ES-I3 (cell line): ENCODE measurements around the gene HADHA.
"Not testable (repeated sequence)": the region's sequence is repeated elsewhere in the genome, so short reads cannot be mapped to it uniquely, and the experiment has no call there.

Experiments used
- H3K36me3 ChIP-seq: 2 replicates; pipeline ENCODE4 v1.6.1; 2013; ENCODE audit warnings: mild to moderate bottlenecking, low read length, control low read depth, moderate library complexity; ENCODE audit not compliant: insufficient read depth
- H3K4me1 ChIP-seq: 2 replicates; pipeline ENCODE4 v1.6.1; 2013; ENCODE audit warnings: mild to moderate bottlenecking, control low read depth, low read length; ENCODE audit not compliant: insufficient read depth
- H3K9ac ChIP-seq: 2 replicates; pipeline ENCODE4 v1.6.1; 2013; ENCODE audit warnings: low read depth, mild to moderate bottlenecking, low read length, moderate library complexity
- H3K9me3 ChIP-seq: 2 replicates; pipeline ENCODE4 v1.6.1; 2013; ENCODE audit warnings: mild to moderate bottlenecking, low read length, moderate library complexity; ENCODE audit not compliant: control insufficient read depth, insufficient read depth

The HADHA gene

DNA sequence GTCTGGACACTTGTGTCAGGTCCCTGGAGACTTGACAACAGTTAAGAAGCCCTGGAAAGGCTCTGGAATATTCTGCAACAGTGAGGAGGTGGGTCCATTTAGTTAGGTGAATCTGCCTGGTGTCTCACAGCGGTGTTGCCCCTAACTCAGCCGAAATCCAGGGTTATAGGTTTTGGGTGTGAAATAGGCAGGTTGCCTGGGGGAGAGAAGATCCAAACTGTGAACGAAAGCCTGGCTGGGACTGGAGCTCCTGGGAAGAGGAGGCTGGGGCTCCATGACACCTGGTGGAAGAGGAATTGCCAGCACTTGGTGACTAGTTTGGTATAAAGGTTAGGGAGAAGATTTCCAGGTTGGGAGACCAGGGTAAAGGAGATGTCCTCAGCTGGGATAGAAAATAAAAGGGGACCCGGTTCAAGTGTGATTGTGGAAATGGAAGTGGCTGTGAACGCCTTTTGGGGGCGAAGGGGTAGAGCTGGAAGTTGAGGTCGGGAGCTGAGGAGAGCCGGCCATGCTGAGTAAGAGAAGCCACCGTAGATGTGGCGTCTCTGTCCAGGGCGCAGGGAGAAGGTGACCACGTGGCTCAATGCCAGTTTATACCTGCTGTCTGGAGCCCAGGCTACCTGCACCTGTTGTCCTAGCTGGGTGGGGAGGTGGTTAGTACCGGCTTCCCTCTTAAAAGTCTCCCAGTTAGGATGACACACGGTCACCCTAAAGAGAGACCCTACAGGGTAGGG is 74.6 kb downstream of the HADHA start:
- Histone ChIP-seq H3K36me3 (no peaks in the 10 kb centered on the region), H3K4me1 (peaks cover 7% of the 10 kb centered on the region; the same call in 1 of the 2 replicates), H3K9ac (no peak overlapping the region), H3K9me3 (no peaks in the 10 kb centered on the region)

DNA sequence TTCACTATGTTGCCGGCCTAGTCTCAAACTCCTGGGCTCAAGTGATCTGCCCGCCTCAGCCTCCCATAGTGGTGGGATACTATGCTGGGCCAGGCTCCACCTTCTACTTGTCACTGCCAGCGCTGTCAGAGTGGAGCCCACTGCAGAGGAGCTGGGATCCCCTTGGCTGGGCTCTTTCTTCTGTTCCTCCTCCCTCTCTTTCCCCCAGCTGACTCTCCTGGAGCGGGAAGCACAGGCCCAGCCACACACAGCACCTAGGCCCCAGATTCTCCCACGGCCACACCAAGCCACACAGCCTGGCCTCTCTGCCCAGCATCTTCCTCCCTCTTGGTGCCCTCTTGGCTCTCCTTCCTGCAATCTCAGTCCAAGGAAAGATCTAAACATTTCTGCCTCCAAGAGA is 75.2 kb downstream of the HADHA start:
- no peaks in the 10 kb centered on the region for H3K9me3 ChIP-seq
- no peaks in the 10 kb centered on the region for H3K36me3 ChIP-seq
- peaks cover 5% of the 10 kb centered on the region; the same call in 1 of the 2 replicates for H3K4me1 ChIP-seq
- no peak overlapping the region for H3K9ac ChIP-seq

DNA sequence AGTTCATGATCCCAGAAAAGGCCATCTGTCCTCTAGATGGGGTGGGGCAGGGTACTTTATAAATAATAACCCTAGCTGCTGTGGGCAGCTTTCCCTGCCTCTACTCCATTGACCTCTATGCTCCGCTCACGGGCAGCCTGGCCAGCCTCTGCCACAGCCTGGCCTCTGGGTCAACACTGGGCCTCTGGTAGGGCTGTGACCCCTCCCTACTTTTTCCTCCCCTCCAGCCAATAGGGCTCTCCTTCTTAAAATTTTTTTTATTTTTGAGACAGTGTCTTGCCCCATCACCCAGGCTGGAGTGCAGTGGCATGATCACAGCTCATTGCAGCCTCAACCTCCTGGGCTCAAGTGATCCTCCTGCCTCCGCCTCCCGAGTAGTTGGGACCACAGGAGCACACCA is 75.6 kb downstream of the HADHA start:
- no peaks in the 10 kb centered on the region for H3K36me3 ChIP-seq
- peaks cover 4% of the 10 kb centered on the region; the same call in 1 of the 2 replicates for H3K4me1 ChIP-seq
- no peaks in the 10 kb centered on the region for H3K9me3 ChIP-seq
- H3K9ac ChIP-seq: no peak overlapping the region

DNA sequence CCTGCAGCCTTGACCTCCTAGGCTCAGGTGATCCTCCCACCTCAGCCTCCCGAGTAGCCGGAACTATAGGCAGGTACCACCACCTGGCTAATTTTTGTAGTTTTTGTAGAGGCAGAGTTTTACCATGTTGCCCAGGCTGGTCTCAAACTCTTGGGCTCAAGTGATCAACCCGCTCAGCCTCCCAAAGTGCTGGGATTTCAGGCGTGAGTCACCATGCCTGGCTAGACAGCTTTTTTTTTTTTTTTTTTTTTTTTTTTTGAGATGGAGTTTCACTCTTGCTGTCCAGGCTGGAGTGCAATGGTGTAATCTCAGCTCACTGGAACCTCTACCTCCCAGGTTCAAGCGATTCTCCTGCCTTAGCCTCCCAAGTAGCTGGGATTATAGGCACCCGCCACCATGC is 77.9 kb downstream of the HADHA start:
- not testable (repeated sequence) for H3K9me3 ChIP-seq, H3K9ac ChIP-seq, H3K36me3 ChIP-seq, H3K4me1 ChIP-seq

DNA sequence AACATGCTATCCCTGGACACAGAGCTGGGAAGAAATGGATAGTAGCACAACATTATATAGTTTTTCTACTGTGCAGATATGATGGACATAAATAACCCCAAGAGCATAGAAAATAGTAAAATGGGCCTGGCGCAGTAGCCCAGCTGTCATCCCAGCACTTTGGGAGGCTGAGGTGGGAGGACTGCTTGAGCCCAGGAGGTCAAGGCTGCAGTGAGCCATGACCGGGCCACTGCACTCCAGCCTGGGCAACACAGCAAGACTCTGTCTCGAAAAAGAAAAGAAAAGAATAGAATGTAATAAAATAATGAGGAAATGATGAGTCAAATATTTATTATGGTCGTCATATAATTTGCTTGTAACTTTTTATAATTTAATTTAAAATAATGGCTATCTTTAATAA is 79.0 kb downstream of the HADHA start:
- H3K9me3 ChIP-seq: no peaks in the 10 kb centered on the region
- H3K4me1 ChIP-seq: no peaks in the 10 kb centered on the region
- H3K36me3 ChIP-seq: no peaks in the 10 kb centered on the region
- no peak overlapping the region for H3K9ac ChIP-seq

DNA sequence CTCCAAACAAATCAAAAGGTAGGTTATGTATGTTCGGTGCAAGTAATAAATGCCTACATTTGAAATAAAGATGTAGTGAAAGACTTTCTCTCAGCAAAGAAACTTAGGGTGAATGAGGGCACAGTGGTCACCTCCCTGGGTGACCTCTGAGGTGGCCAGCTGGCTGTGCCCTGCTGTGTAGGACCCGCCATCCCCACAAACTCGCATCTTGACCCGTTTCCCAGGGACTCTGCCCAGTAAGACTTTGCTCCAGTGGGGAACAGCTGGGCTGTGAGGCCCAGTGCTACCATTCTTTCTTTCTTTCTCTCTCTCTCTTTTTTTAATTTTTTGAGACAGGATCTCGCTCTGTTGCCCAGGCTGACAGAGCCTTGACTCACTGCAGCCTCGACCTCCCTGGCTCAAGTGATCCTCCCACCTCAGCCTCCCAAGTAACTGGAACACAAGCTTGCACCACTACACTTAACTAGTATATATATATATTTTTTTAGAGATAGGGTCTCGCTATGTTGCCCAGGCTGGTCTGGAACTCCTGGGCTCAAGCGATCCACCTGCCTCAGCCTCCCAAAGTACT is 79.7 kb downstream of the HADHA start:
- no peaks in the 10 kb centered on the region for H3K9me3 ChIP-seq
- H3K4me1 ChIP-seq: no peaks in the 10 kb centered on the region
- no peak overlapping the region for H3K9ac ChIP-seq
- no peaks in the 10 kb centered on the region for H3K36me3 ChIP-seq

DNA sequence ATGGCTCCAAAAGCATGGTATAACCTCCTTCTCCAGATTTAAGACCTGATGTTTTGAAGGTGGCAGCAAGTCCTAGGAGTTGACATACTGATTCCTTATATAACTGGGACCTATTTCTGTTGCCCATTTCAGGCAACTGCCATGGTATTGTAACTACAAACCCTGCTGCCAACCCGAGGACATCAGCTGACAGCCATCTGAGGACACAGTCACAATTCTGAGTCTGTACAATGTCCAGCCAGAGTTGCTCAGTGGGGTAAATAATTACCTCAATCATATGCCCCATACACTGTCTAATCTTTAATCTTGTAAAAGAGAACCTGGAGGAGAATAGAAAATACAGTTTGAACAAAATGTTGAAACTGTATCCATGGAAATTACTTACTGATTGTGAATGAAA is 80.2 kb downstream of the HADHA start:
- H3K9me3 ChIP-seq: no peaks in the 10 kb centered on the region
- no peak overlapping the region for H3K9ac ChIP-seq
- H3K36me3 ChIP-seq: no peaks in the 10 kb centered on the region
- no peaks in the 10 kb centered on the region for H3K4me1 ChIP-seq

DNA sequence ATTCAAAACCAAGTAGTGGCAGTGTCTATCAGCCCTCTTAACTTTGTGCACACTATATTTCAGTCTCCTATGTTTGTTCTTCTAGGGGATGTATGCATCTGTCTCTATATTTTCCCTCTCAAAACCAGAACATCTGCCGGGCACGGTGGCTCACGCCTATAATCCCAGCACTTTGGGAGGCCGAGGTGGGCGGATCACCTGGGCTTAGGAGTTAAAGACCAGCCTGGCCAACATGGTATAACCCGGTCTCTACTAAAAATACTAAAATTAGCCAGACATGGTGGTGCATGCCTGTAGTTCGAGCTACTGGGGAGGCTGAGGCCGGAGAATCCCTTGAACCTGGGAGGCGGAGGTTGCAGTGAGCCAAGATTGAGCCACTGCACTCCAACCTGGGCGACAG is 81.5 kb downstream of the HADHA start:
- Histone ChIP-seq H3K36me3 (no peaks in the 10 kb centered on the region), H3K9me3 (no peaks in the 10 kb centered on the region), H3K9ac (no peak overlapping the region)

DNA sequence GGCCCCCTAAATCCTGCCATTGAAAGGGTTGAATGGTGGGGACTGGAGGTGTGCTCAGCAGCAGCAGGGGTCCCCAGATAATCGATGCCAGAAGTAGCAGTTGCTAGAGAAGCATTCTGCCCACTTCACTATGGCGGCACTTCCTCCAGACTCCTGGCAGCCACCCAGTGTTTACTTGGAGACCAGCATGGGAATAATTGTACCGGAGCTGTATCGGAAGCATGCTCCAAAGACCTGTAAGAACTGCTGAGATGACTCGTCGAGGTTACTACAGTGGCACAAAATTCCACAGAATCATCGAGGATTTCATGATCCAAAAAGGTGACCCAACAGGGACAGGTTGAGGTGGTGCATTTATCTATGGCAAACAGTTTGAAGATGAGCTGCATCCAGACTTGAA is 82.5 kb downstream of the HADHA start:
- Histone ChIP-seq H3K9me3 (no peaks in the 10 kb centered on the region), H3K4me1 (no peaks in the 10 kb centered on the region), H3K9ac (no peak overlapping the region), H3K36me3 (no peaks in the 10 kb centered on the region)

More for the DNA sequence above, 81.5 kb downstream of the HADHA start:
- H3K4me1 ChIP-seq: no peaks in the 10 kb centered on the region

DNA sequence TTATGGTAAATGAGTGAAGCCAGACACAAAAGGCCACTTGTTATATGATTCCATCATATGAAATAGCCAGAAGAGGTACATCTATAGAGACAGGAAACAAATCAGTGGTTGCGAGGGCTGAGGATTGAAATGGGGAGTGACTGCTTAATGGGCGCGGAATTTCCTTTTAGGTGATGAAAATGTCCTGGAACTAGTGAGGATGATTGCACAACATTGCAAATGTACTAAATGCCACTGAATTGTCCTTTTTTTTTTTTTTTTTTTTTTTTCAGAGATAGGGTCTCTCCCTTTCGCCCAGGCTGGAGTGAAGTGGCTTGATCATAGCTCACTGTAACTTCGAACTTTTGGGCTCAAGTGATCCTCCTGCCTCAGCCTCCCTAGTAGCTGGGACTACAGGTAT is 86.9 kb downstream of the HADHA start:
- Histone ChIP-seq H3K4me1 (no peaks in the 10 kb centered on the region), H3K9me3 (no peaks in the 10 kb centered on the region), H3K36me3 (no peaks in the 10 kb centered on the region), H3K9ac (no peak overlapping the region)

DNA sequence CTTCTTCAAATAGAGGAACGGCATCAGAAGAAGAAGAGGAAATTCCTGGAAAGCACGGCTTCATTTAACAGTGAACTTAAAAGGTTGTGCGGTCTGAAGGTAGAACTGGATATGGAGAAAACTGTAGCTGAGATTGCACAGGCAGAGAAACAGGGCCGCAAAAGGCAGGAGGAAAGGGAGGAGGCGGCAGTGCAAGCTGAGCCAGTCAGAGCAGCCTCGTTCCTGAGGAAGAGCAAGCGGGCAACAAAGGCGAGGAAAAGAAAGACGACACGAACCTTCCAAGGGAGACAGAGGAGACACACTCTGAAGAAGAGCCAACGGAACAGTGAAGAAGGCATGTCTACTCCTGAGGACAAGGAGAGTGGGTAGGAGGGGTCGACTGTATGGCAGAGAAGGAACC is 94.2 kb downstream of the HADHA start:
- Histone ChIP-seq H3K4me1 (no peaks in the 10 kb centered on the region), H3K36me3 (no peaks in the 10 kb centered on the region), H3K9me3 (no peaks in the 10 kb centered on the region), H3K9ac (no peak overlapping the region)

DNA sequence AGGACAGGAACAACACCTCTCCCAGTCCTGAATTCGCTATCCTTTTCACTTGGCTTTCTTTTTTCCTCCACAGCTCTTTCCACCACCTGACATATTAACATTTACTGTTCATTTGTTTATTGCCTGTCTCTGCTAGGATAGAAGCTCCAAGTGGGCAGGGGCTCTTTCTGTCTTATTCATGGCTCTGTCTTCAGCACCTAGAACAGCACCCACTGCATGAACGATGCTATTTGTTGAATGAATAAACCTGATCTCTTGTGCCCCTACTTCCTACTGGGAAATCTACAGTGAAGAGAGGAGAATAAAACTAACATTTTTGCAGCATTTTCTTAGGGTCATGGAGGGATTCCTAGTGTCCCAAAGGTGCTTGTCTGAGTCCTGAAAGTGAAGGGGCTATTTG is 95.9 kb downstream of the HADHA start:
- Histone ChIP-seq H3K9ac (no peak overlapping the region), H3K9me3 (no peaks in the 10 kb centered on the region), H3K36me3 (no peaks in the 10 kb centered on the region), H3K4me1 (no peaks in the 10 kb centered on the region)

DNA sequence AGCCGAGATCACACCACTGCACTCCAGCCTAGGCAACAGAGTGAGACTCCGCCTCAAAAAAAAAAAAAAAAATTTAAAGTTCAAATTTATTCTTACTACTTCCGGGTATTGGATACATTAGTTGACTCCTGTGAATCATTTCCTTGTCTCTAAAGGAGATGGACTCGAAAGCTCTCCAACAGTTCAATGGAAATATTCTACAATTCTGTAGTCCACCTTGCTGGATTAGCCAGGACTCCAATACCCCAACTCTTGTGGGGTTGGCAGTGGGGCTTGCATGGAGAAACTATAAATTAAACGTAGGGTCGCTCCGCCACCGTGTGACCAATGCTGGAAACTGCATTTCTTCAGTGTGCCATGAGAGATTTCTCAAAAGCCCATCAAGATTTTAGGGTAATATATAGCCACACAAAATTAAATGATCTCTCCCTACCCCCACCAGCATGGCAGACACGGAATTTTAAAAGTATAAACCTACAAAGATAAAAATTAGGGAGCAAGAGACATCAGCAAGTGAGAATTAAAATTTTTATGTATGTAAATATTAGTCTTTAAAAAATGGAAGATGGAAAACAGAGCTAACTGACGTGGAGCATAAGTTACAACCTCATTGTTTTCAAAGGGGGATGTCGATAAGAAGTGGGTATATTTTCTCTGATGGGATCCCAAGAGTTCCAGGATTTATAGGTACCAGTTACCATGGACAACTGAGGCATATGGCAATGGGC is 99.3 kb downstream of the HADHA start:
- H3K9ac ChIP-seq: no peak overlapping the region
- no peaks in the 10 kb centered on the region for H3K36me3 ChIP-seq
- H3K9me3 ChIP-seq: no peaks in the 10 kb centered on the region
- no peaks in the 10 kb centered on the region for H3K4me1 ChIP-seq

DNA sequence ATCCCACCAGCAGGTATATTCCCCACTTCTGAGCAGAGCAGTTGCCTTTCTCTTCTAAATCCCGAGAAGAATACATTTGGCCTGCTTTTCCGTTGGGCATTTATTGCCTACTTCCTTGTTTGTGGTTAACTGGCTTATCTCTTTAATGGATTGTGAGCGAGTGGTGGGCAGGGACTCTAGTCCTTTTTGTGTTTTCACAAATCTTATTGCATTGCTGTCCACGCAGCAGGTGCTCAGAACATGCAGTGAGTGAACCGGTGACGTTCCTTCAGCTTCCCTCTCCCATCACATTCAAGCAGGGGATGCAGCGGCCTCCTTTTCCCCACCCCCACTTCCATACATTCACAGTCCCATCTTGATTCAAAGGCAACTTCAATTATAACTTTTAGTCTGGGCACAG is 100.4 kb downstream of the HADHA start:
- H3K9me3 ChIP-seq: no peaks in the 10 kb centered on the region
- no peaks in the 10 kb centered on the region for H3K36me3 ChIP-seq
- no peaks in the 10 kb centered on the region for H3K4me1 ChIP-seq
- H3K9ac ChIP-seq: no peak overlapping the region

DNA sequence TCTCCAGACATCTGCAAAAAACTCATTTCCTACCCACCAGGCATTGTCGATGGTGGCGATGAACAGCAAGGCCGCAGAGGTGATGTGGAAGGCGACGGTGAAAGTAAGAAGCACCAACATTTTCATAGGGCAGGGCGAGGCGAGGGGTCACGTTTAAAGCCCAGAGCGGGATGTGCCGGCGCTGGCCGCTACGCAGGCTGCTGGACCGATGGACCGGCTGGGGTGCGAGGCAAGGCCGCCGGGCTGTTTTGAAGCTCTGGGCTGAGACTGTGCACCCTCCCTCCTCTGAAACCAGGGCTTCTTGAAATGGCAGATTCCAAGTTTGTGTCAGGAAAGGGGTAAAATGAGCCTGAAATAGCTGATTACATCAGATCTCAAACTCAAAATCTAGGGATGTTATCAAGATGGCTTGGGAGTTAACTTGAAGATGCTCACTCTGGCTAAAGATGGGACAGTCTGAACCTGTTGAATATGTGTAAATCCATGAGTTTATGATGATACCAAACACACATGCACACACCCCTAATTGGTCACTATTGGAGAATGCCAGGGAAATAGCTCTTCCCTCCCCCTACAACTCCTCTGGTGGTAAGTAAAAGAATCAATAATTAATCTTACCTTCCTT is 103.2 kb downstream of the HADHA start:
- no peaks in the 10 kb centered on the region for H3K9me3 ChIP-seq
- H3K4me1 ChIP-seq: no peaks in the 10 kb centered on the region
- no peak overlapping the region for H3K9ac ChIP-seq

More for the DNA sequence above, 103.2 kb downstream of the HADHA start:
- H3K36me3 ChIP-seq: no peaks in the 10 kb centered on the region
